H1 (cell line): Measurements from ENCODE around the gene GDAP2. TPM values are rescaled to one million over a fixed set of nuclear protein-coding genes. Genes with fewer than 3 reads are reported as not detected.
A peak's percentile ranks its signal among the peaks of the same experiment; 100 is the strongest.

Experiments
- CTCF ChIA-PET: fragments of 300-600 bp; sonication (Branson Sonifier 250); formaldehyde crosslinking; loops from one replicate; lab custom pipeline; 2021; ENCODE audit not compliant: partially characterized antibody; lab: Charles Lee
- POLR2A ChIA-PET: fragments of 300-600 bp; sonication (Branson Sonifier 250); formaldehyde crosslinking; loops from one replicate; lab custom pipeline; 2021; ENCODE audit warnings: inconsistent platforms; ENCODE audit not compliant: partially characterized antibody; lab: Charles Lee
- DNase-seq, 2 experiments: peaks; one replicate each; pipeline versions ENCODE4 v3.0.0 to v3.0.0-alpha.2; 2010 to 2022; ENCODE audit warnings: low spot score in 2 of 2, low read depth in 1 of 2, mixed read lengths in 1 of 2
- FAIRE-seq: peaks from 2 replicates; lab custom pipeline; 2011; peaks lifted over from hg19 to GRCh38; lab: Jason Lieb, UNC
- H2AFZ ChIP-seq: 2 replicates; pipeline ENCODE4 v1.8.1; 2012; ENCODE audit warnings: low read length, inconsistent platforms
- H2AK5ac ChIP-seq: 2 replicates; pipeline ENCODE4 v1.6.1; 2013; ENCODE audit warnings: low read depth, low read length
- H2BK120ac ChIP-seq: replicated peaks from 2 replicates; pipeline ENCODE3; 2013; ENCODE audit warnings: low read depth, low read length, inconsistent platforms
- H2BK12ac ChIP-seq: 2 replicates; pipeline ENCODE4 v1.6.1; 2013; ENCODE audit warnings: low read depth, low read length
- H2BK15ac ChIP-seq: 2 replicates; pipeline ENCODE4 v1.6.1; 2013; ENCODE audit warnings: low read length
- H2BK20ac ChIP-seq: 2 replicates; pipeline ENCODE4 v1.6.1; 2013; ENCODE audit warnings: low read length
- H2BK5ac ChIP-seq: 2 replicates; pipeline ENCODE4 v1.6.1; 2013; ENCODE audit warnings: low read depth, low read length
- H3K14ac ChIP-seq: 2 replicates; pipeline ENCODE4 v1.6.1; 2013; ENCODE audit warnings: inconsistent platforms; ENCODE audit not compliant: insufficient read length
- H3K18ac ChIP-seq: 2 replicates; pipeline ENCODE4 v1.6.1; 2013; ENCODE audit warnings: low read length; ENCODE audit errors: extremely low read depth
- H3K23ac ChIP-seq: 2 replicates; pipeline ENCODE4 v1.6.1; 2013; ENCODE audit warnings: inconsistent platforms; ENCODE audit not compliant: insufficient read length
- H3K23me2 ChIP-seq: 2 replicates; pipeline ENCODE4 v1.6.1; 2013; ENCODE audit warnings: low read depth, low read length
- H3K27ac ChIP-seq: 2 replicates; pipeline ENCODE4 v1.6.1; 2011; ENCODE audit warnings: low read depth, low read length, inconsistent platforms
- H3K27me3 ChIP-seq, 4 experiments: replicated peaks in 1 of 4; 1 replicate in 1 of 4; 2 replicates in 3 of 4; pipeline versions ENCODE4 v1.6.1 to v1.8.1; 2011 to 2013; ENCODE audit warnings: low read length in 3 of 4, mild to moderate bottlenecking in 3 of 4, inconsistent platforms in 2 of 4, mixed read lengths in 2 of 4, moderate library complexity in 1 of 4; ENCODE audit not compliant: control insufficient read depth in 3 of 4, insufficient read depth in 3 of 4; ENCODE audit errors: extremely low read depth in 1 of 4
- H3K36me3 ChIP-seq, 4 experiments: 2 replicates each; pipeline versions ENCODE4 v1.6.1 to v1.8.1; 2011 to 2013; ENCODE audit warnings: mild to moderate bottlenecking in 4 of 4, low read length in 3 of 4, moderate library complexity in 2 of 4, control low read depth in 1 of 4, inconsistent platforms in 1 of 4; ENCODE audit not compliant: insufficient read depth in 4 of 4, control insufficient read depth in 2 of 4
- H3K4ac ChIP-seq: replicated peaks from 2 replicates; pipeline ENCODE3; 2013; ENCODE audit warnings: low read length, low read depth, mixed read lengths, inconsistent platforms; ENCODE audit not compliant: insufficient read length
- H3K4me1 ChIP-seq, 4 experiments: replicated peaks in 1 of 4; 1 replicate in 1 of 4; 2 replicates in 3 of 4; pipeline versions ENCODE4 v1.6.1 to v1.8.1; 2011 to 2013; ENCODE audit warnings: low read length in 3 of 4, inconsistent platforms in 2 of 4, mixed read lengths in 1 of 4; ENCODE audit not compliant: insufficient read depth in 4 of 4, control insufficient read depth in 3 of 4
- H3K4me2 ChIP-seq, 2 experiments: 2 replicates each; pipeline versions ENCODE4 v1.6.1 to v1.8.1; 2011 to 2013; ENCODE audit warnings: low read depth in 2 of 2, low read length in 2 of 2, control low read depth in 1 of 2, inconsistent platforms in 1 of 2, mild to moderate bottlenecking in 1 of 2; ENCODE audit not compliant: insufficient read depth in 1 of 2
- H3K4me3 ChIP-seq, 4 experiments: fragments of 200-600, 300-600 bp in 1 of 4; sonication (generic), shearing (Covaris generic), sonication (Bioruptor Twin) in 1 of 4; 2 replicates each; pipeline versions ENCODE4 v1.5.1 to v1.8.1; 2011 to 2016; ENCODE audit warnings: low read length in 4 of 4, low read depth in 3 of 4, control low read depth in 2 of 4, inconsistent platforms in 2 of 4, mild to moderate bottlenecking in 2 of 4, mixed read lengths in 1 of 4, moderate library complexity in 1 of 4; ENCODE audit not compliant: insufficient read depth in 2 of 4; ENCODE audit errors: extremely low read depth in 1 of 4
- H3K56ac ChIP-seq: replicated peaks from 2 replicates; pipeline ENCODE3; 2013; ENCODE audit warnings: low read depth, mild to moderate bottlenecking, mixed read lengths, low read length, inconsistent platforms; ENCODE audit not compliant: insufficient read length
- H3K79me1 ChIP-seq: 2 replicates; pipeline ENCODE4 v1.6.1; 2013; ENCODE audit warnings: low read depth, low read length, control low read depth
- H3K79me2 ChIP-seq, 2 experiments: 2 replicates each; pipeline versions ENCODE4 v1.6.1 to v1.8.1; 2012 to 2013; ENCODE audit warnings: low read length in 2 of 2, mild to moderate bottlenecking in 2 of 2, inconsistent platforms in 1 of 2; ENCODE audit not compliant: insufficient read depth in 2 of 2, control insufficient read depth in 1 of 2
- H3K9ac ChIP-seq, 4 experiments: replicated peaks in 1 of 4; 1 replicate in 1 of 4; 2 replicates in 3 of 4; pipeline versions ENCODE4 v1.6.1 to v1.8.1; 2011 to 2013; ENCODE audit warnings: low read depth in 3 of 4, low read length in 3 of 4, control low read depth in 2 of 4, mild to moderate bottlenecking in 2 of 4, moderate library complexity in 2 of 4, inconsistent platforms in 1 of 4; ENCODE audit errors: extremely low read depth in 1 of 4
- H3K9me3 ChIP-seq, 2 experiments: 2 replicates each; pipeline versions ENCODE4 v1.6.1 to v1.8.1; 2012 to 2013; ENCODE audit warnings: mild to moderate bottlenecking in 2 of 2, moderate library complexity in 2 of 2, control low read depth in 1 of 2, inconsistent platforms in 1 of 2, low read depth in 1 of 2, low read length in 1 of 2, mixed read lengths in 1 of 2; ENCODE audit not compliant: insufficient read depth in 2 of 2
- H4K20me1 ChIP-seq, 2 experiments: replicated peaks in 1 of 2; 2 replicates each; pipeline versions ENCODE3 to v1.8.1; 2011 to 2013; ENCODE audit warnings: inconsistent platforms in 2 of 2, low read length in 2 of 2, mild to moderate bottlenecking in 1 of 2; ENCODE audit not compliant: insufficient read depth in 2 of 2, control insufficient read depth in 1 of 2
- H4K5ac ChIP-seq: 2 replicates; pipeline ENCODE4 v1.6.1; 2013; ENCODE audit warnings: low read length, low read depth, mixed read lengths, inconsistent platforms; ENCODE audit not compliant: insufficient read length
- H4K8ac ChIP-seq: 2 replicates; pipeline ENCODE4 v1.8.0; 2013; ENCODE audit warnings: mild to moderate bottlenecking, moderate library complexity, low read length, inconsistent platforms; ENCODE audit not compliant: insufficient read depth; ENCODE audit errors: extremely low read depth
- H4K91ac ChIP-seq: replicated peaks from 2 replicates; pipeline ENCODE3; 2013; ENCODE audit warnings: low read length, mixed read lengths, inconsistent platforms; ENCODE audit not compliant: insufficient read length
- CBX5 ChIP-seq: fragments of 300-800, 300-1000 bp; sonication (generic); IDR thresholded peaks from 2 replicates; pipeline ENCODE4 v1.7.1; 2016; ENCODE audit warnings: antibody characterized with exemption, low read length, low read depth
- CTCF ChIP-seq, 3 experiments: IDR thresholded peaks; 1 replicate in 2 of 3; 2 replicates in 1 of 3; pipeline versions ENCODE4 v1.5.1 to v1.6.1; 2011; ENCODE audit warnings: low read length in 3 of 3, mild to moderate bottlenecking in 3 of 3, inconsistent platforms in 2 of 3, low read depth in 1 of 3, moderate library complexity in 1 of 3; ENCODE audit not compliant: insufficient read depth in 1 of 3; ENCODE audit errors: control extremely low read depth in 1 of 3
- EGR1 ChIP-seq: IDR thresholded peaks from 2 replicates; pipeline ENCODE4 v1.6.1; 2011; ENCODE audit warnings: low read depth, low read length, borderline replicate concordance
- GTF2F1 ChIP-seq: IDR thresholded peaks from 2 replicates; pipeline ENCODE4 v1.6.1; 2012; ENCODE audit warnings: low read depth, low read length, improper control_type of control experiment, borderline replicate concordance
- NANOG ChIP-seq: IDR thresholded peaks from 2 replicates; pipeline ENCODE4 v1.6.1; 2011; ENCODE audit warnings: low read length, low read depth, mild to moderate bottlenecking, inconsistent platforms; ENCODE audit not compliant: insufficient read depth, poor library complexity, severe bottlenecking
- PHF8 ChIP-seq: fragments of 200-600 bp; sonication (generic); conservative IDR thresholded peaks from 2 replicates; pipeline ENCODE4 v1.7.1; 2012; ENCODE audit warnings: low read depth, mild to moderate bottlenecking, inconsistent platforms, low read length, moderate library complexity
- RAD21 ChIP-seq, 2 experiments: IDR thresholded peaks in 1 of 2; conservative IDR thresholded peaks in 1 of 2; 2 replicates each; pipeline ENCODE4 v1.6.1; 2011; ENCODE audit warnings: low read depth in 2 of 2, low read length in 2 of 2, improper control_type of control experiment in 1 of 2, inconsistent platforms in 1 of 2, mild to moderate bottlenecking in 1 of 2, moderate library complexity in 1 of 2
- SAP30 ChIP-seq: fragments of 300-600 bp; sonication (generic); IDR thresholded peaks from 2 replicates; pipeline ENCODE4 v1.7.1; 2012; ENCODE audit warnings: low read length, moderate library complexity, mild to moderate bottlenecking, inconsistent platforms; ENCODE audit not compliant: insufficient read depth, insufficient replicate concordance
- WGBS, 2 experiments: shearing (Covaris generic) in 1 of 2; methylation state at CpG; one replicate each; pipeline versions ENCODE4 v1.1.6 to v1.1.7; 2013 to 2015; ENCODE audit warnings: low lambda C conversion rate in 2 of 2, mixed read lengths in 2 of 2, inconsistent platforms in 1 of 2, low coverage in 1 of 2, missing lambda C conversion rate in 1 of 2; ENCODE audit not compliant: insufficient replicate concordance in 2 of 2, insufficient coverage in 1 of 2, insufficient read length in 1 of 2; ENCODE audit errors: extremely low coverage in 1 of 2, missing lambda C conversion rate in 1 of 2; 5-methylcytosine and 5-hydroxymethylcytosine counted together
- polyA plus RNA-seq, 7 experiments: library from polyadenylated mRNA; depleted of rRNA in 3 of 7; stranded (reverse) in 5 of 7; unstranded in 2 of 7; fragments of >200 nt in 5 of 7; fragments of 200-250 nt in 2 of 7; gene quantifications; 1 replicate in 5 of 7; 2 replicates in 1 of 7; 4 replicates in 1 of 7; pipeline versions ENCODE4 v1.2.1 to v1.2.3, GENCODE V29; 2011 to 2013; ENCODE audit warnings: missing spikeins in 2 of 7, mixed read lengths in 2 of 7
- total RNA-seq: library from RNA; stranded (reverse); fragmentation: NEBNext Ultra II Directional; extraction: Animal tissue kit (Norgen Biotek cat#: 25700); gene quantifications from 2 replicates; pipeline ENCODE4 v1.2.1, GENCODE V29; 2021

GDAP2 gene
- total and polyA plus RNA-seq, 2 of the 8 experiments (the other 6 are each of a cell fraction or from before 2014, with no cell fraction given): 8.6 to 27.8 TPM

- H3K4ac ChIP-seq: no peak overlapping the region
- peak overlapping the region; percentile 88 for H2AFZ ChIP-seq
- peak overlapping the region; percentile 86 to 98 (median 92) for H3K4me3 ChIP-seq
- H3K23me2 ChIP-seq: peaks cover 9% of the 10 kb centered on the region
- H4K91ac ChIP-seq: no peak overlapping the region
- 1% methylated on average over 19 of the region's 24 CpGs; no CpG with 5 or more reads in 1 of the 2 experiments for WGBS, 2 experiments
- peaks cover 25 to 93% of the 10 kb centered on the region in 2 experiments for H3K79me2 ChIP-seq
- no peak overlapping the region for H3K23ac ChIP-seq
- ChIA-PET CTCF (interaction anchor here (0.5 to 3.1 kb wide), 10 partner anchors 9 to 1301 kb away, joined by 3 to 14 read pairs (median 3); no protein-coding TSS in a partner anchor), POLR2A (interaction anchor here (0.8 to 2.0 kb wide), 5 partner anchors 8 to 323 kb away, joined by 3 to 7 read pairs (median 3); no protein-coding TSS in a partner anchor)
- H2BK120ac ChIP-seq: no peak overlapping the region
- H4K5ac ChIP-seq: no peak overlapping the region
- H2BK20ac ChIP-seq: no peak overlapping the region
- H3K56ac ChIP-seq: peak overlapping the region; percentile 33
- H4K20me1 ChIP-seq: peaks cover 9 to 12% of the 10 kb centered on the region in 2 experiments
- no peak overlapping the region for H2BK15ac ChIP-seq
- H3K4me2 ChIP-seq: peak overlapping the region; percentile 92 to 93
- peak overlapping the region; percentile 30 to 54 (median 44); a peak in 6 of 7 replicates for H3K9ac ChIP-seq
- peaks cover 0 to 7% (median 1%) of the 10 kb centered on the region in 4 experiments; a peak in 4 of 8 replicates for H3K36me3 ChIP-seq
- no peaks in the 10 kb centered on the region for H3K27me3 ChIP-seq
- no peaks in the 10 kb centered on the region for H3K9me3 ChIP-seq
- FAIRE-seq: peak; percentile 36
- H3K14ac ChIP-seq: no peak overlapping the region
- peak; percentile 9 to 57 for DNase-seq
- 0 out of 2 replicates have a peak overlapping the region, but pooled peaks have one; percentile 10 for H2BK5ac ChIP-seq
- H3K4me1 ChIP-seq: peaks cover 0 to 8% (median 3%) of the 10 kb centered on the region in 4 experiments; a peak in 4 of 7 replicates
- H3K27ac ChIP-seq: no peak overlapping the region
- H3K18ac ChIP-seq: no peak overlapping the region; the same call in 1 of the 2 replicates
- peaks cover 11% of the 10 kb centered on the region for H3K79me1 ChIP-seq
- H4K8ac ChIP-seq: no peak overlapping the region
- no peak overlapping the region for H2AK5ac ChIP-seq
- no peak overlapping the region for H2BK12ac ChIP-seq
- TF ChIP-seq NANOG (no peak), PHF8 (0 out of 2 replicates have a peak, but pooled peaks have one; percentile 6), CTCF (IDR thresholded peaks at IDR 0.05; ENCODE audit: control extremely low read depth in 1 of 3, insufficient read depth in 1 of 3, low read depth in 1 of 3, low read length in 3 of 3) (peak in 2 of 3 experiments; percentile 22 to 44; a peak in 2 of 4 replicates), GTF2F1 (no peak), CBX5 (no peak), EGR1 (no peak), SAP30 (peak; percentile 91), RAD21 (IDR thresholded peaks at IDR 0.05 in 1 of 2, conservative IDR thresholded peaks at IDR 0.05 in 1 of 2; ENCODE audit: low read depth in 2 of 2, low read length in 2 of 2) (peak in 1 of 2 experiments; percentile 38; a peak in 2 of 4 replicates)
Measured at GRCh38 chr1:117928881-117929342, 509 bp downstream of the GDAP2 start.
